ENCODE results near the gene NINJ1. TPM values are rescaled to one million over a fixed set of nuclear protein-coding genes. Genes with fewer than 3 reads are reported as not detected.

NINJ1 gene
- total and polyA plus RNA-seq, 2 experiments from 2014 or later = 34.6 to 51.7 TPM

DNA sequence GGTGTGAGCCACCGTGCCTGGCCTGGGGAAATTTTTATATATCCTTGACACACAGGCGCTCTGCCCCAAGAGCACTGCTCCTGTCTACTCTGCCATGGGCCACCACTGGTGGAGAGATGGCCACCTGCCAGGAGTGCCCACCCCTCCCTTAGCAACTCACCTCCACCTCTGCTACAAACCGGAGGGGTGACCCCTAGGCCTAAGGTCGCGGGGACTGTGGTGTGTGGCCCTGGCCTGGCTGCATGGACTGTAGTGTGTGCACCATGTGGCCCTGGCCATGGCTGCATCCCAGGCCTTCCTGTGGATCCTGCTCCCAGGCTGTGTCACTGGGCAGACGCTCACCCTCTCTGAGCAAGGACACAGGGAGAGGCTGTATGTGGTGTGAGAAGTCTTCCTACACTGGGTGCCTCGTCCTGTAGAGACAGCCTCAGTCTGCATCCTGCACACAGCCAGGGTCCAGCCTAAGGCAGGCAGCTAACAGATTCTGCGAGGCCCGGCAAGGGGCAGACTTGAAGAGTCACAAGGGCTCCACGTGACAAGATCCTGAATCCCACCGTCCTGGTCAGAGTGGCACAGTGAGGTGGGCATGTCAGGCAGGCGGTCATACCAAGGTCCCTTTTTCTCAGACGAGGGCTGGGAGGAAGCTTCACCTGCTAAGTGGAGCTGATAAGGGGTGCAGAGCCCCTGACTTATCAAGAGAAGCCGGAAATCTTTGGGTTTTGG lies 10.3 kb downstream of the NINJ1 start:
- Histone ChIP-seq H3K4me3 (no peak overlapping the region), H3K4me1 (ENCODE audit: low read depth) (peaks cover 12% of the 10 kb centered on the region), H3K9me3 (ENCODE audit: low read depth) (no peaks in the 10 kb centered on the region), H3K27me3 (no peaks in the 10 kb centered on the region), H3K27ac (no peak overlapping the region), H3K36me3 (no peaks in the 10 kb centered on the region)
- DNase-seq (ENCODE audit: low read depth in 1 of 2, low spot score in 1 of 2) = no peak
- TF ChIP-seq, protein P1, sequence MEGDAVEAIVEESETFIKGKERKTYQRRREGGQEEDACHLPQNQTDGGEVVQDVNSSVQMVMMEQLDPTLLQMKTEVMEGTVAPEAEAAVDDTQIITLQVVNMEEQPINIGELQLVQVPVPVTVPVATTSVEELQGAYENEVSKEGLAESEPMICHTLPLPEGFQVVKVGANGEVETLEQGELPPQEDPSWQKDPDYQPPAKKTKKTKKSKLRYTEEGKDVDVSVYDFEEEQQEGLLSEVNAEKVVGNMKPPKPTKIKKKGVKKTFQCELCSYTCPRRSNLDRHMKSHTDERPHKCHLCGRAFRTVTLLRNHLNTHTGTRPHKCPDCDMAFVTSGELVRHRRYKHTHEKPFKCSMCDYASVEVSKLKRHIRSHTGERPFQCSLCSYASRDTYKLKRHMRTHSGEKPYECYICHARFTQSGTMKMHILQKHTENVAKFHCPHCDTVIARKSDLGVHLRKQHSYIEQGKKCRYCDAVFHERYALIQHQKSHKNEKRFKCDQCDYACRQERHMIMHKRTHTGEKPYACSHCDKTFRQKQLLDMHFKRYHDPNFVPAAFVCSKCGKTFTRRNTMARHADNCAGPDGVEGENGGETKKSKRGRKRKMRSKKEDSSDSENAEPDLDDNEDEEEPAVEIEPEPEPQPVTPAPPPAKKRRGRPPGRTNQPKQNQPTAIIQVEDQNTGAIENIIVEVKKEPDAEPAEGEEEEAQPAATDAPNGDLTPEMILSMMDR (IDR thresholded peaks at IDR 0.05; ENCODE audit: low read depth, low read length) = no peak

DNA sequence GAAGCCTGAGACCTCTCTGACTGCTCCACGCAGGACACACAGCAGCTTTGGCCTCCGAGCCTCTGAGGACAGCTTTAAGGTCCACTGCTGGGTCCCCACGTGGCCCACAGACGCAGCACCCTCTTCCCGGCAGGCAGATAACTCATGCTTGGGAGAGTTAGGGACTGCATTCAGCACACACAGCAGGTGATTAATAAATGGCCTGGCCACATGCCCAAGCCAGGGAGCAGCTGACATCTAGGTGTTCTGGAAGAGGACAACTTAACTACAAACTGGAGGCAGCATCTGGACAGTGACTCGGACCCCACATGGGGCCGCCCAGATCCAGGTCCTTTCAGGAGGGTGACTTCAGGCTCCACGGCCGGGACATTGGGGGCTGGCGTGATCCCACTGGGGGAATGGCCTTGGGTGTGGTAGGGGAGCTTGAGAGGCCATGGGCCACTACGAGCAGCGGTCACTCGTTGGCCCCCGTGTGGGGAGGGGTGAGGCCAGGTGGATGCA lies 11.3 kb downstream of the NINJ1 start:
- H3K36me3 ChIP-seq = no peaks in the 10 kb centered on the region
- TF ChIP-seq, protein P1 (IDR thresholded peaks at IDR 0.05; ENCODE audit: low read depth, low read length) = no peak
- H3K9me3 ChIP-seq (ENCODE audit: low read depth) = no peaks in the 10 kb centered on the region
- peaks cover 12% of the 10 kb centered on the region for H3K4me1 ChIP-seq (ENCODE audit: low read depth)
- no peak overlapping the region for H3K27ac ChIP-seq
- no peak overlapping the region for H3K4me3 ChIP-seq
- no peak for DNase-seq (ENCODE audit: low read depth in 1 of 2, low spot score in 1 of 2)
- H3K27me3 ChIP-seq = no peaks in the 10 kb centered on the region

DNA sequence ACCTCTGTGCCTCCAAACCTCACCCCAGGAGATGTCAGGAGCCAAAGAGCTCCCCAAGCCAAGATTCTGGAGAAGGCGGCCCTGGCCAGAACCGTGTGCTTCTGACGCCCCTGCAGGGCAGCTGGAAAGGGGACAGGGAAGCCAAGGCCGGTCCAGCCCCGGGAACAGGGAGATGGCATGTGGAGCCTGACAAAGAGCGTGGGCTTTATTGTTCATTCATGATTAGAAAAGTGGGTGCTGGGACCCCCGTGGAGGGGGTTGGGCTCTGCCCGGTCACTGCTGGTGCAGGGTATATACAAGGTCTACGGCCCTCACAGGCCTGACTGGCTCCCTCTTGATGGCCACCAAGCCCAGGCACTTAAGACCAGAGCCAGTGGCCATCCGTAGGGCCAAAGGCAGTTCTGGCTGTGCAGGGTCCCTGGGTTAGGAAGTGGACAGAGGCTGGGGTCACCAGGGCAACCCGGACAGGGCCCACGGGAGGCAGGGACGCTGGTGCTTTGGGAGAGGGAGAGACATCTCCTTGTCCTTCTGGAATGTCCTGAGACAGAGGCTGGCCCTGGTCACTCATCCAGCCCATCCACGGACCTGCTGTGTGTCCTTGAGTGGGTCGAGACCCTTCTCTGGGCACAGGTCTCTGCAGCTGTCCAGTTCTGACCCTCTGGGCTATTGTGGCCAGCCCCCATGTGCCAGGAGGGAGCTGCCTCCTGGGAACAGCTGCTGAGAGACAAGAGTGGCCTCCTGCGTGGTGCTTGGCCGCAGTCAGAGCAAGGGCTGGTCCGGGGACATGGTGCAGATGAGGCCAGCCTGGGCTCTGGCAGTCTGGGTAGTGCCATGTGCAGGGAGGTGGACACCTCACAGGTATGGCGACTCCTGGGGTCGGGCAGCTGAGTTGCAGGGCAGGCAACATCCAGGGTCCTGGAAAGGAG lies 12.5 kb downstream of the NINJ1 start:
- TF ChIP-seq, protein P1 (IDR thresholded peaks at IDR 0.05; ENCODE audit: low read depth, low read length) = no peak
- Histone ChIP-seq H3K27me3 (no peaks in the 10 kb centered on the region), H3K4me1 (ENCODE audit: low read depth) (peaks cover 2% of the 10 kb centered on the region), H3K9me3 (ENCODE audit: low read depth) (no peaks in the 10 kb centered on the region), H3K4me3 (no peak overlapping the region), H3K27ac (no peak overlapping the region), H3K36me3 (no peaks in the 10 kb centered on the region)
- no peak for DNase-seq (ENCODE audit: low read depth in 1 of 2, low spot score in 1 of 2)

DNA sequence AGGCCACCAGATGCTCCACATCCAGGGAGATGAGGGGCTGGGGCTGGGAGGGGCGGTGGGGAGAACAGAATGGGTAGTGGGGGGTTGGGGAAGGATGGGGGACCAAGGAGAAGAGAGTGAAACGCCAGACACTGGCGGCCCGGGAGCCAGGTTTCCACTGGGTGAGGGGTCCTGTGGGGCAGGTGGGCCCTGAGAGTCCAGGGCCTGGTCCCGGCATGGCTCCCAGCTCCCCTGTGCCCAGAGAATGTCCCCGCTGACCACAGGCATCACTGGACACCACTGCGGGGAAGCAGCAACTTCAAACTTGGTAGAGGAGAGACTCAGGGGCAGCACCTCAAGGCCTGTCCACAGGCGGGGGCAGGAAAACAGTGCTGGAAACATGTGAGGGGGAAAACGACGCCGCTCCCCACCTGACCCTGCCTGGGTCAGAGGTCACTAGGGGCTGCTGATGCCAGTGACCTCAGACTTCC lies 13.2 kb downstream of the NINJ1 start:
- Histone ChIP-seq H3K27ac (no peak overlapping the region), H3K36me3 (no peaks in the 10 kb centered on the region), H3K4me3 (no peak overlapping the region), H3K4me1 (ENCODE audit: low read depth) (peaks cover 3% of the 10 kb centered on the region), H3K9me3 (ENCODE audit: low read depth) (no peaks in the 10 kb centered on the region), H3K27me3 (no peaks in the 10 kb centered on the region)
- DNase-seq (ENCODE audit: low read depth in 1 of 2, low spot score in 1 of 2) = no peak
- TF ChIP-seq, protein P1 (IDR thresholded peaks at IDR 0.05; ENCODE audit: low read depth, low read length) = no peak

DNA sequence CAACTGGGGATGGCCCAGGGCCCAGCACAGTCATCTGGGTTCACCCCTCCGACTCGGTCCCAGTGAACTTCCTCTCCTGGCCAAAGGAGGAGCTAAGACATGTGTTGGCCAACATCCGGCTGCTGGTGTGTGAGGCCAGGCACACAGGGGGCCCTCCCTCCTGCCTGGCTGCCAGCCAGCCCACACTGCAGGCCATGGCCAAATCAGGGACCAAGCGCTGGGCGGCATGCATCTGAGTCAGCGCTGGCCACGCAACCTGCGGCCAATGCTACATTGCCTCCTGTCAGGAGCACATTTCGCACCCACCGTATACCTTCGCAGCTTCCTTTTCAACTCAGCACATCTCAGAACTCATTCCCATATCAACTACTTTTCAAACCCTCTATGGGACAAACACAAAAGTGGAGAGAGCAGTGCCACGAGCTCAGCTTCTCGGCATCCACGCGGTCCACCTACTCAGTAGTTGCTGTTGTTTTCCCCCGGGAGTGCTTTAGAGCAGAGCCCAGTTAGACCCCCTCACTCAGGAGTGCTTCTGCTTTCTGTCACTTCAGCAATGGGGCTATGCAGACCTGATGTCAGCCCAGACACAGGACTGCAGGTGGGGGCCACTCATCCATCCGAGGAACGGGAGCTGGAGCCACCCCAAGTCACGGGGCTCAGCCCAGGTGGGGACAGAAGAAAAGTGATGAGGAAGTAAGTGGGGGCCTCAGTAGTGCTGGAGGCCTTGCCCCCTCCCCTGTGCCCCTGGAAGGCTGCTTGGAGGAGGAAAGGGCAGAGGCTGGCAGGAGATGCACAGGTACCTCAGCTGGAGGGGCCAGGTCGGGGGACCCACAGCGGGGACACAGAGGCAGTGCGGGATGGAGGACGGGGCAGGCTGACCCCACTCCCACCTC lies 13.9 kb downstream of the NINJ1 start:
- no peak overlapping the region for H3K4me3 ChIP-seq
- H3K9me3 ChIP-seq (ENCODE audit: low read depth) = no peaks in the 10 kb centered on the region
- no peaks in the 10 kb centered on the region for H3K36me3 ChIP-seq
- peaks cover 3% of the 10 kb centered on the region for H3K4me1 ChIP-seq (ENCODE audit: low read depth)
- no peak overlapping the region for H3K27ac ChIP-seq
- no peaks in the 10 kb centered on the region for H3K27me3 ChIP-seq
- peak in 1 of 2 donors; percentile 98 for DNase-seq (ENCODE audit: low read depth in 1 of 2, low spot score in 1 of 2)
- TF ChIP-seq, protein P1 (IDR thresholded peaks at IDR 0.05; ENCODE audit: low read depth, low read length) = peak; percentile 53
